Hematopoietic multipotent progenitor cell treated with erythropoietin and hydrocortisone succinate and interleukin-3 and kit ligand, for 15 days (in vitro differentiated cells): Measurements from ENCODE around the gene MUC4.
"Not testable (repeated sequence)": the region's sequence is repeated elsewhere in the genome, so short reads cannot be mapped to it uniquely, and the experiment has no call there.

Source experiments
- DNase-seq: peaks from one replicate; pipeline ENCODE4 v3.0.0-alpha.2; 2015; ENCODE audit warnings: low spot score

The MUC4 gene

DNA sequence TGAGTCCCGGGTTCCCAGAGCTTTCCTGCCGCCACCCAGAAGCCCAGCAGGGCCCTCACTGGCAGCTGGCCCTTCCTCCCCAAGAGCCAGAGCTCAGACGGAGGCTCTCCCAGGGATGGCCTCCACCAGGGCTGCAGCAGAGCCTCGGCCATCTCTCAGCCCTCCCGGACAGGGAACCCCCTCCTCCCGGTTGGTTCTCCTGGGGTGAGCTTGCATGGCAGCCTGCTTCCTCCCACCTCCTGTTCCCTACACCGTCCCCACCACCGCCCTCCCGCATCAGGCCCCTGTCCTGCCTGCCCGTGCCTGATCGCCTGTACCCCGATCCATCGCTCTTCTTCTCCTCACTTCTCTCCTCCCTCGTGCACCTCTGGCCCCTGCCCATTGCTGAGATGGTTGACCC lies 24.1 kb upstream of the MUC4 start:
- DNase-seq = no peak

DNA sequence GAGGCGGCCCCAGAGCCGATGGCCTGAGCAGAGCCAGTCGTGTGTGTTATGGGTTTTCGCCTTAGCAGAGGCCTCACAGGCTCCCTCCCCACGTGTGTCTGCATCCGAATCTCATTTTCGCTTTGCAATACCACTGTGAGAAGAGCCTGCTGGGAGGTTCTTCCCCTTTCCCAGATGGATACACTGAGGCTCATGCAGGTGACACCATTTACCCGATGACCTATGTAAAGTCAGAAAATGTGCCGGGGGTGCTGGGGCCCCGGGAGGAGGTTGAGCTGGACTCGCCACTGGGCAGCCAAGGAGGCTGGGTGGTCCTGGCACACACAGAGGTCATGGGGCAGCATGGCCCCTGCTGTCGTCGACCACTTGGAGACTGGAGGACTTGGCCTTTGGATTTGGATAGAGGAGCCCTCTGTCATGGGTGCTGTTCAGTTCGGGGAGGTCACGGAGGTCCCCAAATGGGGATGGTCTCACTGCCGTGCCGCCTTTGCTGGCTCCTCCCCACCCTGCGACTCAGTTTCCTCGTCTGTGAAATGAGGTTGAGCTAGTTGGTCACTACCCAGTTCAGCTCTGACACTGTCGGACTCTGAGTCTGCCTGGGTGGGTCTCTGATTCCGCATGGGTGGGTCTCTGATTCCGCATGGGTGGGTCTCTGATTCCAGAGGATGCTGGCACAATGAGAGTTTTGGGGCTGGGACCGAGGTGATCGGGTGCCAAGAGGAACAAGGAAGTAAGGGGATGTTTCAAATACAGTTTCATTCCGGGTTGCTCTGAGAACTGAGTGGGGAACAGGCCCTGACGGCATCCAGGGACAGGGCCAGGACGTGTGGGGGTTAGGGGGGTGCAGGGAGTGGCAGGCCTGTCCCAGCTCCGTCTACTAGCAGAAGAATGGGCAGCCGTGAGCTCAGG lies 23.2 kb upstream of the MUC4 start:
- DNase-seq = no peak

DNA sequence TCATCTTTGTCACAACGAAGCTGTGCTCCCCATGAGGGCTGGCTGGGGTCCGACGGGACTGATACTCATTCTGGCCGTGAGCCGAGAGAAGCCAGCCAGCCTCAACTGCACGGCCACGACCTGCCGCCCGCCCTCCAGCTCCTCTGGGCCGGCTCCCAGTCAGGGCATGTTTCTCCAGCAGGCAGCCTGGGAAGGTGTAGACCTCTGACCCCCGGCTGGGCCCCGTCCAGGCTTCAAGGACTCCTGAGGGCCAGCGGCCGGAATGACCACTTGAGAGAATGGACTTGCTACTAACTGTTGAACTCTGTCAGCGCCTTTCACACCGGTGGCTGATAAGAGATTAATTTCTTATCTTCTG lies 18.1 kb upstream of the MUC4 start:
- DNase-seq = no peak

DNA sequence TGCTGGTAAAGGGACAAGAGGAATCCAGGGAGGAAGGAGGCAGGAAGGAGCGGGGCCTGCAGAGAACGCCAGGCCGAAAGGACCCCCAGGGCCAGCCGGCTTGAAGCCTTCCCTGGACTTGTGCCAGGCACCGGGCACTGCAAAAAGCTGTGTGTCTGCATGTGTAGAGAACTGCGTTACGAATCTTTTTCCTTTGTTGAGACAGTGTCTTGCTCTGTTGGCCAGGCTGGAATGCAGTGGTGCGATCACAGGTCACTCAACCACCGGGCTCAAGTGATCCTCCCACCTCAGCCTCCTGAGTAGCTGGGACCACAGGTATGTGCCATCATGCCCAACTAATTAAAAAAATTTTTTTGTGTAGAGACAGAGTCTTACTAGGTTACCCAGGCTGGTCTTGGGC lies 17.0 kb upstream of the MUC4 start:
- DNase-seq = no peak

DNA sequence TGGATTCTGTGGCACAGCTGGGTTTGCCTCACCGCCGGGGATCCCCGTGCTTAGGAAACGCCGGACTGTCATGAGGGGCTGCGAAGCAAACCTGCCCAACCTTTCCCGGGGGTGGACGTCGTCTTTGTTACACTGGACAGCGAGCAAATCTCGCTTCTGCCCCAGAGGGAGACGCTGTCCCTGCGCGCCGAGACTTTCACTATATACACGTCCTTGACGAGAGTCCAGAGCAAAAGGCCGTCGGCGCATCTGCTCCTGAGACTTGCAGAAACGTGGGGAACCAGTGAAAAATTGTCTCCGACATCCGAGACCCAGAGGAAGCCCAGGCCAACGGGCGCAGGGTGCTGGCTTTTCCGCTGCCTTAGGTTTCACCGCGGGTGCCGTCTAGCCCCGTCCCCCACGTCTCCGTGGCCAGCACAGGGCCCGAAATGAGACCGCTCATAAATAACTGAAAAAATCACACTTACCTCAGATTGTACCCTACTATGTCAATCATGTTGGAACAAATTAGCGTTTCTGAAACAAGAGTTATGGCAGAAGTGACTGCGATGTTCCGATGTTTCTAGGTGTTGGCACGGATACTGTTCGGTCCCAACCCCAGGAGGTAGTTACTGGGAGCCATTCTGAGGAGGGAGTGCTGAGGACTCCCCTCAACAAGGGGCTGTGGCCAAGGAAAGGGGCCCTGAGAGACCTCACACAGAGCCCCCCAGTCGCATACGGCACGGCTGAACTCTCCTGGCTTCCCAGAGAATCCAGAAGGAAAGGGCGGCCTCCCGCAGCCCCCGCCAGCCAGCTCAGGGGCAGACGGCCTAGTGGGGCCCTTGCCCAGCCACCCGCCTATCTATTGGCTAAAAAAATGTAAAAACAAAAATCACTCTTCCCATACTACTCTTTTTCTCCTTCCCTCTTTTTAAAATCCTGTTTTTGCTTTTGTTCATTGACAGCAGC lies 14.4 kb upstream of the MUC4 start:
- DNase-seq = no peak

DNA sequence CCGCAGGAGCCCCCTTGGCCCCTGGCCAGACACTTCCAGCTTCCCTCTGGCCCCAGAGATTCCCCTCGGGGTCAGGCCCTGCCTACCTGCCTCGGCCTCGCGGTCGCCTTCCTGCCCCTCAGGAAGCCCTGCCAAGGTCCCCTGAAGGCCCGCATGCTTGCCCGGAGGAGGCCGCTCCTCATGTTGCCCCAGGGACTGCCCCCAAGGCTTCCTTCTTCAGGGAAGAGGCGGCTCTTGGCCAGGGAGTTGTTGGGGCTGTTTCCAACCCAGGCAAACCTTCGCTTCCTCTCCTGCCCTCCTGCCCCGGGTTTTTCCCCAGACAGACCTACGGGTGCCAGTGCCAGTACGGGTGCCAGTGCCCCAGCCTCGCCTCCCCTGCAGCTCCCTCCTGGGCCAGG lies 13.5 kb upstream of the MUC4 start:
- DNase-seq = no peak

DNA sequence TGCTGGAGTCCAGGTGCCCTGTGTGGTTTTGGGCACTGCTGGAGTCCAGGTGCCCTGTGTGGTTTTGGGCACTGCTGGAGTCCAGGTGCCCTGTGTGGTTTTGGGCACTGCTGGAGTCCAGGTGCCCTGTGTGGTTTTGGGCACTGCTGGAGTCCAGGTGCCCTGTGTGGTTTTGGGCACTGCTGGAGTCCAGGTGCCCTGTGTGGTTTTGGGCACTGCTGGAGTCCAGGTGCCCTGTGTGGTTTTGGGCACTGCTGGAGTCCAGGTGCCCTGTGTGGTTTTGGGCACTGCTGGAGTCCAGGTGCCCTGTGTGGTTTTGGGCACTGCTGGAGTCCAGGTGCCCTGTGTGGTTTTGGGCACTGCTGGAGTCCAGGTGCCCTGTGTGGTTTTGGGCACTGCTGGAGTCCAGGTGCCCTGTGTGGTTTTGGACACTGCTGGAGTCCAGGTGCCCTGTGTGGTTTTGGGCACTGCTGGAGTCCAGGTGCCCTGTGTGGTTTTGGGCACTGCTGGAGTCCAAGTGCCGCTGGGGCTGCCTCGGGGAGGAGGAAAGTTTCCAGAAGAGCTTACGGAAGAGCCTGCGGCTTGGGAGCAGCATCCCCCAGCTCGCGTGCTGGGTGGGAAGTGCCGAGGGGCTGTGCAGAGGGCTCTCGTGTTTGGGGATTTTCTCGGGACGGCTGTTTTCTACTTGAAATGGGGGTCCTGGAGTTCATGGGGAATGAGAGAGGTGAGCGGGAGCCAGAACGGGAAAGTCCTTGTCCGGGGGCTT lies 12.9 kb upstream of the MUC4 start:
- DNase-seq = not testable (repeated sequence)

DNA sequence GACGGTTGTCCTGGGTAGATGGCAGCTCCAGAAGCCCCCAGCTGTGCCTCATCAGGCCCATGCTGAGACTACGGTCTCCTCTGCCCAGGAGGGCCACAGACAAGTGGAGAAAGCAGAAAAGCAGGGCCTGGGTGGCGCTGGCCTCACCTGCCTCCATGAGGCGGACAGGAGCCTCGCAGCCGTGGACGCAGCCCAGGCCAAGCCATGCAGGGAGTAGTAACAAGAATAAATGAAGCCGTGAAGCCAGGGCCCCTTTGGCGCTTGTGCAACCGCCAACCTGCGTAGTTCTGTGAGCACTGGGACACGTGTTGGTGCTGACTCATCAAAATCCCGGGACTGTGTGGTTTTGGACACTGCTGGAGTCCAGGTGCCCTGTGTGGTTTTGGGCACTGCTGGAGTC lies 12.3 kb upstream of the MUC4 start:
- no peak for DNase-seq

DNA sequence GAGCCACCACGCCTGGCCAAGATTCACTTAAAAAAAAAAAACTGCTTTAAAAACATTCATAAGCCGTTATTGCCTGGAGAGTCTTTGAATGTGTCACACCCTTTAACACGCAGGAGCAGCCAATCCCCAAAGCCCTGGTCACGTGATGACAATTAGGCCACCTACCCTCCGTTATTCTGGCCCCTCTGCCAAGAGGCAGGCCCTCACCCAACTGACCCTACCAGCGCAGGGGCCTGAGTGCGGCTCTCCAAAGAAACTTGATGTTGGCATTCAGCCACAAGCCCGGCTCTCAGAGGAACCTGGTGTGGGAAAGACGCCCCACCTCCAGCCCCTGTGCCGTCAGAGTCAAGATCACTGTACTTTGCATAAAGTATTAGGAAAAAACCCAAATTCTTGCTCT lies 11.6 kb upstream of the MUC4 start:
- DNase-seq = no peak

DNA sequence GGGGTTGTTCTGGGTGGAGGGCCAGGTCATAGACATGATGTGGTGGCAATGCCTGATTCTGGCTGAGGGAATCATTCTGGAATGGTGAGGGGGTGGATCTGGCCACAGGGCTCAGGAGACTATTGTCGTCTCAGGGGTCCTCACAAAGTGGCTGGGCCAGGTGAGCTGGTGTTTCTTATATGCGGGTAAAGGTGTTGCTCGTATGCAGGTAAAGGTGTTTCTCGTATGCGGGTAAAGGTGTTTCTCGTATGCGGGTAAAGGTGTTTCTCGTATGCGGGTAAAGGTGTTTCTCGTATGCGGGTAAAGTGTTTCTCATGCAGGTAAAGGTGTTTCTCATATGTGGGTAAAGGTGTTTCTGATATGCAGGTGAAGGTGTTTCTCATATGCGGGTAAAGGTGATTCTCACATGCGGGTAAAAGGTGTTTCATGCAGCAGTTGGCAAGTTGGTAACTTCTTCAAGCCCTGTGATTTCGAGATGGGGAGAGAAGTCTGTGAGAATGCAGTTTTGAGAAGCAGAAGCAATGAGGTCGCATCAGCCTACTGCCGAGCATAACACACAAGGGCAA lies 10.5 kb upstream of the MUC4 start:
- no peak for DNase-seq

DNA sequence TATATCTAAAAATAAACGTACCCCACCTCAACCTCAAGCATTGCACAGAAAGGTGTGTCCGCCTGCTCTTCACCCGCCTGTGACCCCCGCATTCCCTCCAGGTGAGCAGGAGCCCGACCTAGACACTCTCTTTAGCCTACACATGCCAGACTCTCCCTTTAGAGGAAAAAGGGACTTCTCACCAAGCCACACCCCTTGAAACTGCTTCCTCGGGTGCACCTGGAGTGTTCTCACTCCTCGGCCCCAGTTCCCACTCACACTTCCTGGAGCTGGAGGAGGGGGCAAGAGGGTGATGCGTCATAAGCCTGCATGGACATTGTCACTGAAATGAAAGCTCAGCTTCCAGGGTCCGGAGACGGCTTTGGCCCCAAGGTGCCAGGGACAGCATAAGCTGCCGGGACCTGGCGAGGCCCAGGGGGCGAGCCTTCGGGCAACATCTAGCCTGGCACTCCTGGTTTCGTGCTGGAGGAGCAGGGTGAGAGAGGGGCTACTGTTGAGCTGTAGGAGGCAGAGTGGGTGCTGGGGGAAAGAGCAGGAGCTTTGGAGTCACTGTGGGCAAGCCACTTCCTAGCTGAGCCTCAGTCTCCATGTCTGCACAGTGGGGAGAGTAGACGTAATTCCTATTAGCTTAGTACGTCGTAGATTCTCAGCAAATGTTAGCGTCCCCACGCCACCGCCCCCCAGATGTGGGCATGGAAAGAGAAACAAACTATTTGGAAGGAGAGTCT lies 9.8 kb upstream of the MUC4 start:
- no peak for DNase-seq

DNA sequence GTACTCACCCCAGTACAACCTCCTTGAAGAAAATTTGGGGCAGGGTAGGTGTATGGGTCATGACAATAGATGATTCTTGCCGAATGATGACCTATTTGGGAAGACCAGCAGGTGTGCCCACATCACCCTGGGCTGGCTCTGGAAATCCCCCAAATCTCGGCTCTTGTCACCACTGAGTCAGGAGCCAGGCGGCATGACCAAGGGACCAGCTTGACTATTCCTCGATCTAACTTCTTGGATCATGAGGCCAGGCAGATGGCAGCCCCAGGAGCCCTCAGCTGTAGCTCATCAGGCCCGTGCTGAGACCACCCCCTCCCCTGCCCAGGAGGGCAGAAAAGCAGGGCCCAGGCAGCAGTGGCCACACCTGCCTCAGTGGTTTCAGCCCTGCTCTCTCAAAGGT lies 9.2 kb upstream of the MUC4 start:
- no peak for DNase-seq

DNA sequence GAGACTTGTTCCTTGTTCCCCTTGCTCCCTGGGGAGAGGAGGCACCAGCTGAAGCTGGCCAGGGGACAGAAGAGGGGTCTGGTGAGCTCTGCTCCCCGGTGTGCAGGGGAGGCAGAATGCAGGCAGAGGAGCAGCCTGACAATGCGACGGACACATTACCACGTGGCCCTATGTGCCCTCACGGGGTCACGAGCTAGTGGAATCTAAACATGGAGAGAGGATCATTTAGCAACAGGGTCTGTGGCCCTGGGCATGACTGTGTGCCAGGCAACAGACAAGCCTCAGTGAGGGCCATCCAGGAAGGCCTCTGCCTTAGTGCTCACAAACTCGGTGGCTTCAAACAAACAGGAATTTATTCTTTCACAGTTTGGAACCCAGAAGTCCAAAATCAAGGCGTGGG lies 8.5 kb upstream of the MUC4 start:
- DNase-seq = no peak

DNA sequence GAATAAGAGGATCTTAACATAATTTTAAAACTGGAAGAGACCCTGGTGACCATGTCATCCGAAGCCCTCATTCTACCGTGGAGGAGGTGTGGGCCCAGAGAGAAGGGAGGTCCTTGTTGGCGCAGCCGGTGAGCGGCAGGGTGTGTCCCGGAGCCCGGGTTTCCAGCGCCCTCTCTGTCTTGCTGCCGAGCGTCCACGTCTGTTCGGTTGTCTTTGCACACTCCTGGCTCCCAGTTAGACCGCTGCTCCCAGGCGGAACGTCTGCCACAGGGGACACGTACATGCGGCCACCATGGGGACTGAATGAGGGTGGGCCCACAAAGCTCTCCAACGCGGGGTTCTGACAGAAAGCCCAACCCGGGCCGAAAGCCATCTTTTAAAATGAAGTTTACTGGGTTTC lies 6.6 kb upstream of the MUC4 start:
- DNase-seq = no peak

DNA sequence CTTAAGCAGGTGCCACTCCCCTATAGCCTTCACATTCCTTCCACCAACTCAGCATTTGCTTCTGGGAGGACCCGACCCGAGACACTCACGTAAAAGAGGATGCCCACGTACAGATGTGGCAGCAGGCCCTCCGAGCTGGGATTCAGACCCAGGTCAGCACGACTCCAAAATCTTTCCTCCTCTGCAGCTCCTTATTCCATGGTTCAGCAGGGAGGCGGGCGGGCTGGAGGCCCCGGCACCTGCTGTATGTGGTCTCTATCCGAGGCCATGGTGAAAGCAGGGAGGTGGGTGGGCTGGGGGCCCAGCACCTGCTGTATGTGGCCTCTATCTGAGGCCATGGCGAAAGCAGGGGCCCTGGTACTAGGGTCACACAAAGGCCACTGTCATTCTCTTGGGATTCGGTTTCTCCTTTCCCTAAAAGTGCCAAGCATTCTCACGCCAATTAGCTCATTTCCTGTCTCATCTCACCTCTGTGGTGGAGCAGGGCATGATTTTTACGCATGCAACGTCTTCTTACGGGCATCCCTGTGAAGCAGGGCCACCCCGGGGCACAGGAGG lies 5.9 kb upstream of the MUC4 start:
- no peak for DNase-seq

DNA sequence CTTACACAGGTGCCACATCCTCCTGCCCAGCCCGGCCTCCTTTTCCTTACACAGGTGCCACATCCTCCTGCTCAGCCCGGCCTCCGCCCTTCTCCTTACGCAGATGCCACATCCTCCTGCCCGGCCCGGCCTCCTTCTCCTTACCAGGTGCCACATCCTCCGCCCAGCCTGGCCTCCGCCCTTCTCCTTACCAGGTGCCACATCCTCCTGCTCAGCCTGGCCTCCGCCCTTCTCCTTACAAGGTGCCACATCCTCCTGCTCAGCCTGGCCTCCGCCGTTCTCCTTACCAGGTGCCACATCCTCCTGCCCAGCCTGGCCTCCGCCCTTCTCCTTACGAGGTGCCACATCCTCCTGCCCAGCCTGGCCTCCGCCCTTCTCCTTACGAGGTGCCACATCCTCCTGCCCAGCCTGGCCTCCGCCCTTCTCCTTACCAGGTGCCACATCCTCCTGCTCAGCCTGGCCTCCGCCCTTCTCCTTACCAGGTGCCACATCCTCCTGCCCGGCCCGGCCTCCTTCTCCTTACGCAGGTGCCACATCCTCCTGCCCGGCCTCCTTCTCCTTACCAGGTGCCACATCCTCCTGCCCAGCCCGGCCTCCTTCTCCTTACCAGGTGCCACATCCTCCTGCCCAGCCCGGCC lies 4.7 kb upstream of the MUC4 start:
- not testable (repeated sequence) for DNase-seq

DNA sequence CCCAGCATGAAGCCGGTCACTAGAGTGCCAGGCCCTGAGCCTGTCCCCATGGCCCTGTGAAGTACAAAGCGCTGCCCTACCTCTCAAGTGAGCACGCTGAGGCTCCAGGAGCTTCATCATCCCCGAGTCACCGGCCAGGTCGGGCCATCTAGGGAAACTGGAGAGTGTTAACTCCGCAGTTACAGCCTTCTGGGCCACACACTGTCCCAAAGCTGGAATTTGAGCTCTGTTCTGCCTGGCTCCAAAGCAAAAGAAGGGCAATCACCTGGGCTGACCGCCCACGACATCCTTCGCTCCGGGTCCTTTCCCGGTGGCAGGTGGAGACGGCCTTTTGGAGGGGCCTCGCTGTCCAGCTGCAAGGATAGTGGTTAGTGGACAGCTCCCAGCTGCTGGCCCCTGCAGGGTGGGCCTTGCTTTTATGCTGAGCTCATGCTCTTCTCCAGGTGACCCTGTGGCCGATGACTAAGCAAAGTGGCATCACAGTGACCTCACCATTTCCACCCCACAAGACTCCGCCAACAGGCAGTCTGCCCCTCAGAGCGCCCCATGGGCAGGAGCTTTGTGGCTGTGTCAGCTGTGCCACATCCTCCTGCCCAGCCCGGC lies 3.5 kb upstream of the MUC4 start:
- no peak for DNase-seq

DNA sequence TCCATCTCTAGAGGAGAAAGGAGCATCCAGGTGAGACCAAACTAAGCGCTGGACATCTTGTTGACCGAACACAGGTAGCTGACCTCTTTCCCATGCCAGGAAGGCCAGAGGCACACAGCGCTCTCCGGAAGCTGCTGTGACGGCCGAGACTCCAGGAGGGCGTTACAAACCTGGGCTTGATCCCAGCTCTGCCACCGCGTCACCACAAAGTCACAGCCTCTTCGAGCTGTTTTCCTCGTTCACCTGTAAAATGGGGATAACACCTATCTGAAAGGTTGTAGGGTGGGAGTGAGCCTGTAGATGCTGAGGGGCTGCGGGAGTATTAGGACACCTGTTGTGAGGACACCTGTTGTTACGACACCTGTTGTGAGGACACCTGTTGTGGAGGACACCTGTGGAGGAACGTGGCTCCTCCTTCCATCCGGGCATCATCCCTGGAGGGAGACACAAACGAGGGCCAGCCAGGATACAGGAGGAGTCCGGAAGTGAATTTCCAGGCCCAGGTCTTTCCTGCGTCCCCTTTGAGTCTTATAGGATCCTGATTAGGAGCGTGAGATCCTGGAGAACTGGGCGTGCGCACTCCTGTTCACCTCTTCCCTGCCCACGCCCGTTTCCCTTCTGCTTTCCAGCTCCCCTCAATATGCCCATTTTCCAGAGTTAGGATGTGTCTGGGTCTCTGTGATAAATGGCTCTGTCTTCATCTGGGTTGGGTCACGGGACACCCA lies 2.3 kb upstream of the MUC4 start:
- DNase-seq = no peak

DNA sequence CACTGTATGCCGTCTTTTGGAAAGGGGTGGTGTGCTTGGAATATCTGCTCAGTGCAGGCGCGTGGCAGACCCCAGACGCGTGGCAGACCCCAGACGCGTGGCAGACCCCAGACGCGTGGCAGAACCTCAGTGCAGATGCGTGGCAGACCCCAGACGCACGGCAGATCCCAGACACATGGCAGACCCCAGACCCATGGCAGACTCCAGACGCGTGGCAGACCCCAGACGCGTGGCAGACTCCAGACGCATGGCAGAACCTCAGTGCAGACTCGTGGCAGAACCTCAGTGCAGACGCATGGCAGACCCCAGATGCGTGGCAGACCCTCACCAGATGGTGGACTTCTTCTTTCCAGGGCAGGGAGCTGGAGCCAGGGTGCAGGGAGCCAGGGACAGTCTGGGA lies 637 bp upstream of the MUC4 start:
- DNase-seq = no peak

DNA sequence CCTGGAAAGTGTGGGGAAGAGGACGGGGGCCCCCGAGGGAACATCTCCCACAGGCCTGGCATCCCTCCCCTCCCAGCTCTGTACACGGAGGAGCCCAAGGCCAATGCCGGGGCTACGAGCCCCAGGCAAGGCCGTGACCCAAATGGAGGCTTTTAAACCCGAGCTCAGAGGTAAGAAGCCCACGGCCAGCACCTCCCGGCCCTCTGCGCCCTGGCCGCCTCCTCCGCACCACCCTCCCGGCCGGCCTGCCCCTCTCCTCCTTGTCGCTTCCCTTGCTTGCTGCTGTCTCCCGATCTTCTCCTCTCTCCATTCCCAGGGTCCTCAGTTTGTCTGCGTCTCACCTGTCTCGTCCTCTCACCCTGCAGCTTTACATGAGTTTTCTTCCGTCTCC lies 1.3 kb downstream of the MUC4 start:
- no peak for DNase-seq
